Trophoblast cell (in vitro differentiated cells and primary cell): ENCODE results near the gene AZU1.

ENCODE experiments used
- DNase-seq, 2 donors: peaks; one replicate each; pipeline ENCODE4 v3.0.0-alpha.2; 2016
- H2AFZ ChIP-seq: 2 replicates; pipeline ENCODE4 v1.6.1; 2013; ENCODE audit warnings: low read length, moderate library complexity, mild to moderate bottlenecking; ENCODE audit not compliant: insufficient read depth, poor library complexity
- H2AK5ac ChIP-seq: 2 replicates; pipeline ENCODE4 v1.6.1; 2013; ENCODE audit warnings: mild to moderate bottlenecking, low read length
- H2BK120ac ChIP-seq: 2 replicates; pipeline ENCODE4 v1.6.1; 2013; ENCODE audit warnings: low read length, mild to moderate bottlenecking, moderate library complexity; ENCODE audit not compliant: insufficient read depth, poor library complexity
- H2BK12ac ChIP-seq: 2 replicates; pipeline ENCODE4 v1.6.1; 2013; ENCODE audit warnings: mild to moderate bottlenecking, low read length, moderate library complexity
- H2BK5ac ChIP-seq: 2 replicates; pipeline ENCODE4 v1.6.1; 2013; ENCODE audit warnings: low read length, low read depth, moderate library complexity, mild to moderate bottlenecking; ENCODE audit not compliant: poor library complexity
- H3K14ac ChIP-seq: 2 replicates; pipeline ENCODE4 v1.6.1; 2013; ENCODE audit warnings: mild to moderate bottlenecking, low read length
- H3K18ac ChIP-seq: 2 replicates; pipeline ENCODE4 v1.6.1; 2013; ENCODE audit warnings: mild to moderate bottlenecking, low read length
- H3K23ac ChIP-seq: 2 replicates; pipeline ENCODE4 v1.6.1; 2013; ENCODE audit warnings: low read length
- H3K27ac ChIP-seq: 2 replicates; pipeline ENCODE4 v1.5.1; 2013; ENCODE audit warnings: low read depth, mild to moderate bottlenecking, inconsistent platforms, low read length, moderate library complexity
- H3K27me3 ChIP-seq: 2 replicates; pipeline ENCODE4 v1.6.1; 2013; ENCODE audit warnings: inconsistent platforms, mild to moderate bottlenecking, low read length, moderate library complexity; ENCODE audit not compliant: insufficient read depth
- H3K36me3 ChIP-seq, 2 experiments: 1 replicate in 1 of 2; 2 replicates in 1 of 2; pipeline ENCODE4 v1.6.1; 2013; ENCODE audit warnings: low read length in 2 of 2, mild to moderate bottlenecking in 2 of 2, moderate library complexity in 1 of 2; ENCODE audit not compliant: insufficient read depth in 2 of 2, control insufficient read depth in 1 of 2
- H3K4ac ChIP-seq: 2 replicates; pipeline ENCODE4 v1.6.1; 2013; ENCODE audit warnings: low read depth, mild to moderate bottlenecking, low read length, moderate library complexity
- H3K4me1 ChIP-seq, 2 experiments: 1 replicate in 1 of 2; 2 replicates in 1 of 2; pipeline ENCODE4 v1.6.1; 2013; ENCODE audit warnings: low read length in 2 of 2, mild to moderate bottlenecking in 2 of 2, moderate library complexity in 1 of 2; ENCODE audit not compliant: insufficient read depth in 2 of 2, control insufficient read depth in 1 of 2
- H3K4me2 ChIP-seq: 2 replicates; pipeline ENCODE4 v1.6.1; 2013; ENCODE audit warnings: inconsistent platforms, mild to moderate bottlenecking, low read length, moderate library complexity
- H3K4me3 ChIP-seq: 2 replicates; pipeline ENCODE4 v1.5.1; 2013; ENCODE audit warnings: mild to moderate bottlenecking, low read depth, low read length, inconsistent platforms
- H3K79me1 ChIP-seq: one replicate; pipeline ENCODE4 v1.6.1; 2013; ENCODE audit warnings: low read length
- H3K79me2 ChIP-seq: 2 replicates; pipeline ENCODE4 v1.6.1; 2013; ENCODE audit warnings: low read length, mild to moderate bottlenecking; ENCODE audit not compliant: control insufficient read depth, insufficient read depth, poor library complexity
- H3K9ac ChIP-seq: 2 replicates; pipeline ENCODE4 v1.6.1; 2013; ENCODE audit warnings: mild to moderate bottlenecking, low read length
- H3K9me3 ChIP-seq: 2 replicates; pipeline ENCODE4 v1.6.1; 2013; ENCODE audit warnings: low read depth, mild to moderate bottlenecking, control low read depth, inconsistent platforms, low read length; ENCODE audit not compliant: insufficient read depth
- H4K12ac ChIP-seq: 2 replicates; pipeline ENCODE4 v1.6.1; 2013; ENCODE audit warnings: low read depth, mild to moderate bottlenecking, low read length, moderate library complexity
- H4K8ac ChIP-seq: 2 replicates; pipeline ENCODE4 v1.6.1; 2013; ENCODE audit warnings: low read depth, mild to moderate bottlenecking, low read length, moderate library complexity
- H4K91ac ChIP-seq: one replicate; pipeline ENCODE4 v1.6.1; 2013; ENCODE audit warnings: low read depth, mild to moderate bottlenecking, low read length, moderate library complexity
- WGBS: extraction: QIAGEN DNeasy Blood & Tissue Kit; methylation state at CpG from one replicate; pipeline ENCODE4 v1.1.7; 2013; ENCODE audit warnings: missing lambda C conversion rate; ENCODE audit not compliant: insufficient read length, insufficient coverage; ENCODE audit errors: extremely low coverage; 5-methylcytosine and 5-hydroxymethylcytosine counted together

Gene AZU1

GRCh38 chr19:810883-811489, 16.7 kb upstream of the AZU1 start:
- Histone ChIP-seq H3K4me2 (no peak overlapping the region), H3K23ac (no peak overlapping the region), H4K91ac (no peak overlapping the region), H4K12ac (no peak overlapping the region), H3K27ac (no peak overlapping the region), H3K4me3 (no peak overlapping the region), H2BK5ac (no peak overlapping the region), H3K36me3 (peaks cover 89 to 98% of the 10 kb centered on the region in 2 experiments), H3K79me2 (no peaks in the 10 kb centered on the region), H2BK12ac (no peak overlapping the region), H3K4me1 (no peaks in the 10 kb centered on the region), H2BK120ac (no peak overlapping the region), H3K14ac (no peak overlapping the region), H4K8ac (no peak overlapping the region), H3K18ac (no peak overlapping the region), H2AK5ac (no peak overlapping the region), H3K27me3 (no peaks in the 10 kb centered on the region), H2AFZ (no peak overlapping the region), H3K9ac (no peak overlapping the region), H3K4ac (no peak overlapping the region), H3K79me1 (no peaks in the 10 kb centered on the region), H3K9me3 (peaks cover 10% of the 10 kb centered on the region)
- peak in 1 of 2 donors; percentile 9 for DNase-seq
- WGBS, result no CpG with 5 or more reads among the region's 25 CpGs

- no peak overlapping the region for H3K4ac ChIP-seq
- no peak overlapping the region for H2AK5ac ChIP-seq
- no peak overlapping the region for H2AFZ ChIP-seq
- no peak overlapping the region for H2BK5ac ChIP-seq
- H4K8ac ChIP-seq, result no peak overlapping the region
- no peak overlapping the region for H3K9ac ChIP-seq
- no peaks in the 10 kb centered on the region for H3K27me3 ChIP-seq
- no peak overlapping the region for H3K4me3 ChIP-seq
- no peak overlapping the region for H4K12ac ChIP-seq
- no peak overlapping the region for H3K18ac ChIP-seq
- H3K36me3 ChIP-seq, result peaks cover 83 to 98% of the 10 kb centered on the region in 2 experiments
- no peak overlapping the region for H4K91ac ChIP-seq
- no peak overlapping the region for H3K4me2 ChIP-seq
- H3K23ac ChIP-seq, result no peak overlapping the region
- H3K79me1 ChIP-seq, result no peaks in the 10 kb centered on the region
- H2BK12ac ChIP-seq, result no peak overlapping the region
- peaks cover 10% of the 10 kb centered on the region for H3K9me3 ChIP-seq
- H2BK120ac ChIP-seq, result no peak overlapping the region
- WGBS, result no CpG with 5 or more reads among the region's 20 CpGs
- H3K4me1 ChIP-seq, result no peaks in the 10 kb centered on the region
- no peak overlapping the region for H3K27ac ChIP-seq
- H3K14ac ChIP-seq, result no peak overlapping the region
- no peaks in the 10 kb centered on the region for H3K79me2 ChIP-seq
- DNase-seq, result peak in 1 of 2 donors; percentile 10
These were observed 16.1 kb upstream of the AZU1 start for GRCh38 chr19:811506-812048.

GRCh38 chr19:812049-812746, 15.4 kb upstream of the AZU1 start:
- Histone ChIP-seq H2AK5ac (no peak overlapping the region), H4K12ac (no peak overlapping the region)
- no CpG with 5 or more reads among the region's 80 CpGs for WGBS

GRCh38 chr19:812747-813218, 14.9 kb upstream of the AZU1 start:
- Histone ChIP-seq H3K4ac (no peak overlapping the region), H3K14ac (no peak overlapping the region), H3K18ac (no peak overlapping the region), H3K27me3 (no peaks in the 10 kb centered on the region), H3K4me3 (no peak overlapping the region), H4K8ac (no peak overlapping the region), H4K91ac (no peak overlapping the region), H3K4me2 (no peak overlapping the region), H3K23ac (no peak overlapping the region), H2BK5ac (no peak overlapping the region), H3K27ac (no peak overlapping the region), H3K79me2 (no peaks in the 10 kb centered on the region), H3K9me3 (peaks cover 10% of the 10 kb centered on the region), H2AFZ (no peak overlapping the region), H3K9ac (no peak overlapping the region), H3K36me3 (peaks cover 72 to 87% of the 10 kb centered on the region in 2 experiments), H4K12ac (no peak overlapping the region), H2BK120ac (no peak overlapping the region), H3K4me1 (no peaks in the 10 kb centered on the region), H2AK5ac (no peak overlapping the region), H2BK12ac (no peak overlapping the region), H3K79me1 (no peaks in the 10 kb centered on the region)
- no CpG with 5 or more reads among the region's 72 CpGs for WGBS
- peak in 1 of 2 donors; percentile 52 for DNase-seq

More at GRCh38 chr19:812049-812746, 15.4 kb upstream of the AZU1 start:
- H3K27ac ChIP-seq, result no peak overlapping the region
- no peak overlapping the region for H4K8ac ChIP-seq
- peaks cover 77 to 93% of the 10 kb centered on the region in 2 experiments for H3K36me3 ChIP-seq
- no peak overlapping the region for H3K23ac ChIP-seq
- no peaks in the 10 kb centered on the region for H3K27me3 ChIP-seq
- no peaks in the 10 kb centered on the region for H3K79me1 ChIP-seq
- no peak overlapping the region for H3K9ac ChIP-seq
- H3K4me1 ChIP-seq, result no peaks in the 10 kb centered on the region
- no peak overlapping the region for H2BK5ac ChIP-seq
- H2BK120ac ChIP-seq, result no peak overlapping the region
- H3K18ac ChIP-seq, result no peak overlapping the region
- DNase-seq, result peak in 1 of 2 donors; percentile 42
- H3K79me2 ChIP-seq, result no peaks in the 10 kb centered on the region
- no peak overlapping the region for H3K4me2 ChIP-seq
- peaks cover 10% of the 10 kb centered on the region for H3K9me3 ChIP-seq
- no peak overlapping the region for H3K4me3 ChIP-seq
- H3K14ac ChIP-seq, result no peak overlapping the region
- H3K4ac ChIP-seq, result no peak overlapping the region
- no peak overlapping the region for H2BK12ac ChIP-seq
- no peak overlapping the region for H4K91ac ChIP-seq
- H2AFZ ChIP-seq, result no peak overlapping the region
